ENCODE data around the gene MRPL36.
"Not testable (repeated sequence)": the region's sequence is repeated elsewhere in the genome, so short reads cannot be mapped to it uniquely, and the experiment has no call there.

MRPL36 gene

DNA sequence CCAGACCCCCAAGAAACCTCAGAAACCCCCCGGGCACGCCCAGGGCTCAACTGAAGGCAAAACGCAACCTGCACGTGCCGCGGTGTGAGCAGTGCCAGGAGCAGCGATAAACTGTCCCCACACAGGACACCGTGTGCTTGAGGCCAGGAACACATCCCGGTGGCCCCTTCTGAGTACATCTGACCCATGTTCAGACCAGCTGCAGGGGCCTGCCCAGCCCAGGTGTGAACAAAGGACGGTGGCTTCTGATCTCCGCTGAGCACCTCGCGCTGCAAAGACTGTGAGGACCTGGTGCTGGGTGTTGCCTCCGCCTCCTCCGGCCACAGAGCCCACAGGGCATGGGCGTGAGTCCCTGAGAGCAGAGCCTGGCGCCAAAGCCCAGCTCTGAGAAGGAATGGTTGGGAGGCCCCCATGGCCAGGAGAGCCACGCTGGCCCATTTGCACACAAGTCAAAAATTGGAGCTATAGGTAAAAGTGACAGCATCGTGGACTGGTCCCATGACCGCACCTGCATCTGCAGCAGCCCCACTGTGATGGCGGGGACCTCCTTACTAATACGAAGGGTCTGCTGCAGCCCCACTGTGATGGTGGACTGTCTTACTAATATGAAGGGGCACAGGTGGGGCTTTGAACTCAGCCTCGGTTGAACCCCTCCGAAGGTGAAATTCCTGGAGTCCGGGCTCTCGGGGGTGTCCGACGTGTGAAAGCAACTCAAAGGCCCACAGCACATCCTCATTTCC lies 33.0 kb upstream of the MRPL36 start:
- no peak for DNase-seq (ENCODE audit: low read depth)

DNA sequence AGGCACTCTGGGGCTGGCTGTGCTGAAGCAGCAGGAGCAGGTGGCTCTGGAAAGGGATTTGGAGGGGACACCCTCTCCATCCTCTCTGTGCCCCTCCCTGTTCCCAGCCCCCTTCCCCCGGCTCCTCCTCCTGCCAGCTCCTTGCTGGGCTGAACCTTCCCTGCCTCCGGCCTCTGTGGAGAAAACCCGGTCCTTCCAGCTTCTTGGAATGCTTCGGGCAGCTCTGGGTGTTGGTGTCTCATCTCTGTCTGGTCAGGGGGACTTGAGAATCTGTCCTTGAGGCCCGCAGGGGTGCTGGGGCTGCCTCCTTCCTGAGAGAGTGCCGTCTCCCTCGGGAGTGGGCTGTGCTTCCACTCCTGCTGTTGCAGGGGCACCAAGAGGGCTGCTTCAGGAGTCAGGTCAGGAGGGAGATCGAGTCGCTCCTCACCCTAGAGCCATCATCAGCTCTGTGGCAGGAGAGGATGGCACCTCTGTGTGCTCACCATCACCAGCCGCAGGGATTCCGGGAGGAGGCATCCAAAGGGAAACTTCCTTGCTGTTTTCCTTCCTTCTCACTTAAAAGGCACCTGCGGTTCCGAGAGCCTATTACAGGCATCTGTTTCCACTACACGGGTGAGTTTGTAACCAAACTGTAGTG lies 32.2 kb upstream of the MRPL36 start:
- no peak for DNase-seq (ENCODE audit: low read depth)

DNA sequence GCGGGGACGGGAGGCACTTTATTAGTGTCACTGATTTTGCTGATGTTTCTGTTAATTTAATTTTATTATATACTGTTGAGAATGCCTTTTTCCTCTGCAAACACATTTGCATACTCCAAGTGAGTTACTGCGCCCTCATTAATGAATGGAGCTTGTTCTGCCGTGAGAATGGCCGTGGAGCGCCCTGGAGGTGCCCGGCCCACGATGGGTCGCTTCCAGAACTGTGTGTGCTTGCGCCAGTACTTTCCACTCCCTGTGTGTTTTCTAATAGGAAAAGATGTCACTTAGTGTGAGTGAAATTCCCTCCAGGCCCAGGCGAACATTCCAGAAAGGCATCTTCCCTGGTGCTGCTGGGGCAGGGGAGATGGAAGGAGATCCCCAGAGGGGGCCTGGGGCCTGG lies 31.6 kb upstream of the MRPL36 start:
- no peak for DNase-seq (ENCODE audit: low read depth)

DNA sequence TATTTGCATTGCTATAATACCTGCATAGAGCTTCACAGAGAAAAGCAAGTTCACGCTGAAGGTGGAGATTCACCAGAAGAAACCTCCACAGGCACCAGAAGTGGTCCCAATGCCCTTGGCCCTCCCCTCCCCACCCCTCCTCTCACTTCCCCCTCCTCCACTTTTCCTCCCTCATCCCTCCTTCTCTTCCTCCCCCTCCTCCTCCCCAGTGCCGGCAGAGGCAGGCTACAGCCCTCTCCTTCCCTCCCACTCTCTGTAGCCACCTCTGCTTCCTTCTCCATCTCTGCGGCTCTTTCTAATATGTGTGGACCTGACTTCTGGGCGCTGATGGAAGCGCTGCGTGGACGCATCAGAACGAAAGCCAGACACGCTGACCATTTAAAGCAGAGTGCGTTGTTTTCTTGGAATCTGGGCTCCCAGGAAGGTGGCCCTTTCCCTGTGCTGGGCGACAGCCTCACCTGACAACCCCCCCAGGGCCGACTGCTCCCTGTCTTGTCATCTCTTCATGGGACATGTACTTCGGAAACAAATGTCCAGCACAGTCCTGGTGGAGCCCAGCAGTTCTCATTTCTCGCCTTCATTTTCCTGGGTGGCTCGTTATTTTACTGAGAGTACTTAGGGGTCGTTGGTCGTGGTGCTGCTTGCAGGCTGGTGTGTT lies 31.1 kb upstream of the MRPL36 start:
- DNase-seq (ENCODE audit: low read depth) = no peak

DNA sequence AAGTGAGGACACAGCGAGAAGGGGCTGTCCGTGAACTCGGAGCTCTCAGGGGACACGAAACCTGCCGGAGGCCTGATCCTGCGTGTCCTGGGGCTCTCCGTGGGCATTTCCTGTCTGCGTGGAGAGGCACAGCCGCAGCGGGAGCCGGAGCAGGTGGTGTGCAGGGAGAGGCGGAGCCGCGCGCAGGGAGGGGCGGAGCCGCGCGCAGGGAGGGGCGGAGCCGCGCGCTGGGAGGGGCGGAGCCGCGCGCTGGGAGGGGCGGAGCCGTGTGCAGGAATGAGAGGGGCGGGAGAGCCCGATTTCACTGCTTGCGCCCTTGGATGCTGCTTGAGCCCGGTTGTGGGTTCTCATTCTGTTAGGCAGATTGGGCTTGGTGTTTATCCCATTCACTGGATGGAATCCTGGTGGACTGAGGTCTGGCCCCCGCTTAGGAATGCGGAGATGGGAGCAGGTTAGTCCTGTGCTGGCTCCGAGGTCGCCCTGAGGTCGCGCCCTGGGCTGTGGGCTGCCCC lies 28.3 kb upstream of the MRPL36 start:
- no peak for DNase-seq (ENCODE audit: low read depth)

DNA sequence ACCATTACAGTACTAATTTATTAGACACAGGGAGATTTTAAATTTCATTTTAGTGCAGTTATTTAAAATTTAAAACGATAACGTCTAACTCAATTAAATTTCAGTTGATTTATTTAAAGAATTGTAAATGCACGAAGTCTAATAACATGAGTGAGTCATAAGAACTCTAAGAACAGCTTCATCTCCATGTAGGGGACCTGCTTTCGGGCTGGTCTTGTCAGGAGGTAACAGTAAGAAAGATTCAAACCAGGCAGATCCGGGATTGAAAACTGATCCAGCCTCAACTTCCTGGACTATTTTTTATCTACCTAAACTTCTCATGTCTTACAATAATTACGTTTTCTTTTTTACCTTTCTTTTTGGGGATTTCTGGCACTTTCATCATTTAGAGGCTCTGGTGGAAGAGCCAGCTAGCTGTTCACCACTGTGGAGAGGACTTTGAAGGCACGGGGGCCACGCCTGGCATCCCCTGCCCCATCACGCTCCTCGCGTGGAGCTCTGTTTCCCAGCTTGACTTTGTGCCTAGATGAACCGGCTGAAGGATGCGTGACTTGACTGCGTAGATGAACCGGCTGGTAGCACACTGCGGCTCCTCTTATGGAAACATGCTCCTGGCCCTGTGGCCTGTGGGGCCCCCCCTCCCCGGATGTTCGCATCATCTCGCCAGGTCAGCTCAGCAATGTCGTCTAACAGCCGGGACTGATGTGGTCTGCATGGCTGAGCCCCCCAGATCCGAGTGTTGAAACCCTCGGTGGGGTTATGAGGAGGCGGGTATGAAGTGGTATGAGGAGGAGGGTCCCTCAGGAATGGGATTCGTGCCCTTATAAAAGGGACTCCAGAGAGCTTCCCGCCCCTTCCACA lies 27.6 kb upstream of the MRPL36 start:
- DNase-seq (ENCODE audit: low read depth) = no peak

DNA sequence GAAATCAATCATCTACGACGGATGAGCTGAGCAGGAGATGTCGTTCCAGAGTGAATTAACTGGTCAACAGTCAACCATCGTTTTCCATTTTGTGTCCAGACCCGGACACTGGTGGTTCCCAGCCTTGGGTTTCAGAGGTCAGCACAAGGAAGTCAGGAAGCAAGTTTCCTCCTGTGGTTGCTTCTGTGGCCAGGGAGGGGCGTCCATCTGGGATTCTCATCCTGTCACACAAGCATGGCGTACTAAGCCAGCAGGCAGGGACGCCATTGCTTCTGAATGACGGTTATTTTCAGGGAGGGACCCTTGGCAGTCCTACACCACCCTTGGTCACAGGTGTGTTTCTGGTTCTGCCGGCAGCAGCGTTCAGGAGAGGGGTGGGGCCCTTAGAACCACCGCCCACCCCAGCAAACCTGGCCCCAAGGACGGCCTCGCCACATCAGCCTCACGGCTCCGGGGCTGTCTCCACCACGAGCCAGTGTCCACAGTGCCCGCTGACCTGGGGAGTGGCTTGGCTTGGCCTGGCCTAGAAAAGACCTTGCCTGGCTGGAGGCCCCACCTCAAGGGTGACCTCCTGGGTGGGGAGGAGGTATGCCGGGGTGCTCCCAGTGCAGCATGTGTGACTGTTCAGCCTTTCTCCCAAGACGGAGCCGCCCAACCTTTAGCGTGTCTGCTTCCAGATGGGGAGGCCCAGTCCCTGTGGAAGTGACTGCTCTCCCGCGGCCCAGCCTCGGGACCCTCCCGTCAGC lies 26.8 kb upstream of the MRPL36 start:
- DNase-seq (ENCODE audit: low read depth) = no peak

DNA sequence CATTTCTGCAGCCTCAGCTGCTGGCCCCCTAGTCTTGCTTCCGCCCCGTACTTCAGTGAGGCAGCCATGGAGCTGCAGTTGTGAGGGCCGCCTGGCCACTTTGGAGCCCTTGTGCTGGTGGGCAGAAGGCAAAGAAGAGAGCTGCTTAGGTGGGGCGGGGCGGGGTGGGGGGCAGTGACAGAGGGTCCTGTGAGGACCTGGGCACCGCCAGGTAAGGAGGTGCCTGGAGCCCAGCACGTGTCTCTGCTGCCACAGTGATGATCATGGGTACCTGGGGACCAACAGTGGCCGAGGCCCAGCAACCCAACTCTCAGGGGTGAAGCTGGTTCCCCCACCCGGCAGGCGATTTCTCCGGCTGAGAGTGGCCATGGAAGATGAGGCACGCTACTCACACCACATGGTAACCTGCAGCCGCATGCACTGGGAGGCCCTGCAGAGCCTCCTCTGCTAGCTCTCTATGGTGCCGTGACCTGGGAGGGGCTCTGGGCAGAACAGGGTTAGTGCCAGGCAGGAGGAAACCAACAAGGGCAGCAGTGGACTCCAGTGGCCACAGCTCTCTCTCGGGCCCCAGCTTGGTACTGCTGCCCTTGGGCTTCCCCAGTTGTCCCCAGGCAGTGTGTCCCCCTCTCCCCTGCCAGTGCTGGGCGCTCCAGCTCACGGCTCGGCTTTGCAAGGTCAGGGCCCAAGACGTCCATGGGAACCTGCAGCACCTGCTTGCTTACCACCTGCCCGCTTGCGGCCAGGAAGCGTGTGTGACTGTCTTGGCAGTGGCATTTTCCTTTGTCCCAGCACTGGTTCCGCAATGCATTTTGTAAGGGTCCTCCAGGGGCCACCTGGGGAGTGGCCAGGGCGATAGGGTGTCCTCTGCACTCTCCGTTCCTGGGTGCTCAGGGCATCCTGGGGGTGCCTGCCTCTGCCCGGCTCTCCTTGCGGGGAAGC lies 25.5 kb upstream of the MRPL36 start:
- no peak for DNase-seq (ENCODE audit: low read depth)

DNA sequence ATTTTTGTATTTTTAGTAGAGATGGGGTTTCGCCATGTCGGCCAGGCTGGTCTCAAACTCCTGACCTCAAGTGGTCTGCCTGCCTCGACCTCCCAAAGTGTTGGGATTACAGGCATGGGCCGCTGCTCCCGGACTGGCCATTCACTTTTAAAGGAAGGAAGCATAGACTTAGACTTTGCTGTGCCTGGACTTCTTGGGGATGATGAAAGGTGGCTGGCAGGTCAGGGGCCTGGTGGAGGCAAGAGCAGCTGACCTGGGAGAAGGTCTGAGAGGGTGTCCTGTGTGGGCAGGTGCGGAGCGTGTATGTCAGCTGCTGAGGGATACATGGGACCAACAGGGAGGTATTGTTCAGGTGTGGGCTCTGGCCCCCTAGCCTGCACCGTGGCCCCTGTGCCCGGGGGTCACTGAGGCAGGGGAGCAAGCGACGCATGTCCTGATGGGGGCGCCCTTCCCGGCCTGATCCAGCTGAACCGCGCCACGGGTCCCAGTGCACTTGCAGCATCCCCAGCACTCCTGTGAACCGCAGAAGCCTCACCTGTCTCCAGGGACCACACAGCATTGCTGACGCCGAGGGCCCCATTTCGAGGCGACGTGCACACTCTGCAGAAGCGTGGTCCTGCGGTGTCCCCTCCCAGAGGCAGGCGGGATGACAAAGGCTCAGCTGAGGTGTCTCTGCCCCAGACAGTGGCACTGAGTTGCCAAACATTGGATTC lies 24.6 kb upstream of the MRPL36 start:
- DNase-seq (ENCODE audit: low read depth) = no peak

DNA sequence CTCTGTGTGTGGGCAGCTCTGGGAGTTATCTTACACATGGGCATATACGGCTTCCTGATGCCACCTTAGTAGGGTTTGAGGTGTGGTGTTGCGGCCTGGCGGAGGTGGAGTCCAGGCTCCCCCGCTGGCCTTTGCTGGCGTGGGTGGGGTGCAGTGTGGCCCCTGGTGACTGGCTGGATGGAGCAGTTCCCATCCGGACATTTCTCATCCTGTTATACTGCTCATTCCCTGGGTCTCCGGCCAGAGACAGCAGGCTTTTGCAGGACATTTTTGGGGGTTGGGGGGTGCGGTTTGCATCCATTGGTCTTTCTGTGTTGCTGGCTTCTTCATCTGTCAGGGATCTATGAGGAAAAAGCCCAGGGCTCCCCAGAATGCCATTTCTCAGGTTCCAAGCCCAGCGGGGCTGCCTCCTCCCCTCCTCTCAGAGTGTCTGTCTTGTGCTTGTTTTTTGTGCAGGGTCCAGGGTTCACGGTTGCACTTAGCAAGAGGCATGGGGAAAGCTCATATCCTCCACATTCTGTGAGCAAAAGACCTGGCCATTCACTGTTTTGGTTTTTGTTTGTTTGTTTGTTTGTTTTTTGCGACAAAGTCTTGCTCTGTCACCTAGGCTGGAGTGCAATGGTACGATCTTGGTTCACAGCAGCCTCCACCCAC lies 23.9 kb upstream of the MRPL36 start:
- DNase-seq (ENCODE audit: low read depth) = no peak

DNA sequence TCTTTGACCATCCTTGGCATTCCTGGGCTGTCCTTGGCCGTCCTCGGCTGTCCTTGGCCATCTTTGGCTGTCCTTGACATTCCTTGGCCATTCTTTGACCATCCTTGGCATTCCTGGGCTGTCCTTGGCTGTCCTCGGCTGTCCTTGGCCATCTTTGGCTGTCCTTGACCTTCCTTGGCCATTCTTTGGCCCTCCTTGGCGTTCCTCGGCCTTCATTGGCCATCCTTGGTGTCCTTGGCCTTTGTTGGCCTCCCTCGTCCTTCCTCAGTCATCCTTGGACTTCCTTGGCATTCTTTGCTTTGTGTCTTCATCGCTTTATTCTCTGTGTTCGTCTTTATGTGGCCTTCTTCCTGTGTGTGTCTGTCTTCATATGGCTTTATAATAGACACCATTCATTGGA lies 22.2 kb upstream of the MRPL36 start:
- no peak for DNase-seq (ENCODE audit: low read depth)

DNA sequence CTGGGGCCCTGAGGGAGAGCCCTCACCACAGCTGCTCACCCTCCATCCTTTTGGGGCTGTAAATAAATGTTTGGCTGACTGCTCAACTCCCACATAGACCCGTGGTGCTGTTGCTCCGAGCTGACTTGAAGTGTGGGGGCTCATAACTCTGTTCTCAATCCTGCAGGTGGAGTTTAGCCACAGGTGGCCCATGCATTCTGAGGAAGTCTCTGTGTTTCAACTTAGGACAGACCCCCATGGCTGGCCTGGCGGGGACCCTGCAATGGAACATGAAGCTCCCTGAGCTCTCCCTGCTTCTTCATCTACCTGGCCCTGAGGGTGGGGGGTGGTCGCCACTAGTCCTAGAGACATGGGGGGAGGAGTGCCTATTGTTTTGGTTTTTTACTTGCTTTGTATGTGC lies 21.3 kb upstream of the MRPL36 start:
- no peak for DNase-seq (ENCODE audit: low read depth)

DNA sequence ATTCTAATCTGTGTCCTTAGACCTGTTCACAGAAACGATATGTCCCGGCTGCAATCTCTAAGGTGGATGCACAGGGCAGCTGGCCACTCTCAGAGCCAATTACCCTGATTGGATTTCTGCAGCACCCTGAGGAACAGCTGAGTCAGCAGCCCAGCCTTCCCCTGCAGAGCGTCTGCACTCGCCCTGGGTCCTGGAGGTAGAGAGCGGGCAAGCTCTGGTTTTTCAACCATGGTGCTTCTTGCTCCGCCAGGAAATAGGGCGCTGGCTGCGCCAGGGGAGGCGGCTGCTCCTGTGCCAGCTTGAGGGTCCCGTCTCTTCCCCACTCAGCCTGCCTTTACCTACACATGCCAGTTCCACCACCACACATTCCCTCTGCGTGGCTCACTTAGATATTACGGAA lies 20.7 kb upstream of the MRPL36 start:
- DNase-seq (ENCODE audit: low read depth) = no peak

DNA sequence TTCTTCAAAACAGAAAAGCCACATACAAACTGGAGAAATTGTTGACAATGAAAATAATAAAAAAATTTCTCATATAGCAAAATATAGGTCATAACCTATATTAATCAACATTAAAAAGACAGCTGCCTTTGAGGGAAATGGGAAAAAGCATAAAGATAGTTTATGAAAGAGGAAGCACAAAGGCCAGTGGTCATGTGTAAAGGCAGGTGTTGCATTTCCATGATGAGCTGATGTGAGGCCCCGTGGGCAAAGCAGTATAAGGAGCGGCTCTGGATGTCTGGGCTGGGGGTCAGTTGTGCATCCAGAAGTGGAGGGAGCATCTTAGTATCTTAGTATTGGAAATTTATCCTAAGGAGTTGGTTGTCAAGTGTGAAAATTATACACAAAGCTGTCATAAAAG lies 19.8 kb upstream of the MRPL36 start:
- no peak for DNase-seq (ENCODE audit: low read depth)

DNA sequence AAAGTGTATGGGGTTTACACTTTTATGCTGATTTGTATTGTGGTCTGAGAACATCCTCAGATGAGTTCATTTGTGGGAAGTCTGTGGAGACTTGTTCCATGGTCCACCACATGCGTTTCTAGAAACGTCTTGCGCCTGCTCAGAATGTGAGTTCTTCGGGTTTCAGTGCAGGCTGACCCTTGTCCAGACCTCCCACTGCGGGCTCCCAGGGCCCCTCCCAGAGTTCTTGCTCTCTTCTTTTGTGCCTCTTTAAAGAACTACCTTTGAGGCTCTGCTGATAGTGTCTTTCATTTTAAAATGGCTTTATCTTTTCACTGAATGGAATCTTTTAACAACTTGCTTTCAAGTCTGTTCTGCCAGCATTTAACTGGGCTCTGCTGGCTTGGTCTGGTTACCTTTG lies 19.1 kb upstream of the MRPL36 start:
- DNase-seq (ENCODE audit: low read depth) = no peak

DNA sequence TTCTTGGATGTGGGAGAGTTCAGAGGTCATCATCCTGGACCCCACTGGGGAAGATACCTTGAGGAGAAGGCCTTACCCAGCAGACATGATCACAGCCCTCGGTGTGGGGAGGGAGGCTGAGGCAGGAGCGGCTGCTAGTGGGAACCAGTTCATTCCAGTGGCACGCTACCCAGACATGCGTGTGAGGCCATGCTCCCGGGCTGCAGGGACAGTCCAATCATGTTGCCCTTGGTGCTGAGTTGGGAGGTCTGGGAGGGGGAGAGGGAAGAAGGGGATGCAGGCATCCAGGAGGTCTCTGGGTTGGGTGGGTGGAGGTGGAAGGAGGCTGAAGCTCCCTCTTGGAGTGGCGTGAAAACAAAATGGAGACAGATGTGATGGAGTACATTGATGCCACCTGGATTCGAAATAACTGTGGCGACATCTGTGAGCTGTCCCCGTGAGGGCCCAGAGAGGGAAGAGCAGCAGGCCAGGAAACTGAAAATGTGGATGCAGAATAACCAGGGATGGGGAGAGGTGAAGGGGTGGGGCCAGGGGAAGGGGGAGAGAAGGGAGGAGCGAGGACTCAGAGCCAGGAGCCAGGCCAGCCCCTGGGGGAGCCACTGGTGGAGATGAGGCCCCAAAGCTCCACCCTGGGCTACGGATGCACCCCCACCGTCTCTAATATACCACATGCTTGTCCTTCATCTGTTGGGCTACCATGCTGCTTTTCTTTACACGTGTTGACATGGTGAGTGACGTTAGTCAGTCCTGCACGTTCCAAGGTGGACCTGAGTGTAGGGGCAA lies 17.8 kb upstream of the MRPL36 start:
- DNase-seq (ENCODE audit: low read depth) = no peak

DNA sequence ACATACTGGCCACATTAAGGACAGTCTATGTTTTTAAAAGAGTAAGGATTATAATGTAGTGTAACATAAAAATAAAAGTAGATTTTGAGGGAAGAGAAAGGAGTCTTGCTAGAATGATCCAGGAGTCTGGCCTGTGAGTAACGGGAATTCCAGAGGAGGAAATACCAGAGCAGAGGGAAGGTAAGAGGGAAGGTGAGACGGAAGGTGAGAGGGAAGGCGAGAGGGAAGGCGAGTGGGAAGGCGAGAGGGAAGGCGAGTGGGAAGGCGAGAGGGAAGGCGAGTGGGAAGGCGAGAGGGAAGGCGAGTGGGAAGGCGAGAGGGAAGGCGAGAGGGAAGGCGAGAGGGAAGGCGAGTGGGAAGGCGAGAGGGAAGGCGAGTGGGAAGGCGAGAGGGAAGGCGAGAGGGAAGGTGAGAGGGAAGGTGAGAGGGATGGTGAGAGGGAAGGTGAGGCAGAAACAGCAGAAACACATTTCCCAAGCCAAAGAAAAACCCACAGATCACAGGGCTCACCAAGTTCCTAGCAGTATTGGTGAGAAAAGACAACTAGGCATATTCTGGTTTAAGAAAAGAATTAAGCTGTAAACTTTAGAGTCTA lies 17.0 kb upstream of the MRPL36 start:
- DNase-seq (ENCODE audit: low read depth) = not testable (repeated sequence)

DNA sequence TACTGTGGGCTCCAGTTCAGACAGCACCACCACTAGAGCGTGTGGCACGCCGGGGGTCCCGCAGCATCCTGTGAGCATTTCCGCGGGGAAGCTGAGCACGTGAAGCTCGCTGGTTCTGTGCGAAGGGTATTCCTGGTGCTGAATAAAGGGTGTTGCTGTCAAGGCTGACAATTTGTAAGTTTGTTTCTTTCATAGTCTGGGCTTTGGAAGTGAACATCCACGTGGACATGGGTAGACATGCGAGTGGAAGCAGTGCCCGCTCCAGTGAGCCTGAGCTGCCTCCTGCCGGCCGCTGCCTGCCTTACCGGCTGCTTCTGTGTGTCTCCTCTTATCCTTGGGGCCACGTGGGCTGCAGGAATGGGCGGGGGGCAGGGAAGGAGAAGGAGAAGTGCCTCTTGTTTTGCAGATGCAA lies 16.2 kb upstream of the MRPL36 start:
- DNase-seq (ENCODE audit: low read depth) = no peak

Data from activated gamma-delta T cell treated with anti-CD3 and anti-CD28 coated beads, Interleukin-2, amount 50 U/mL, for 16 hours (primary cell).